A549 treated with AZD9567 at 1 μM for 4 hours (cell line): ENCODE results near the gene LMNB1. TPM values are rescaled to one million over a fixed set of nuclear protein-coding genes. Genes with fewer than 3 reads are reported as not detected.

Source experiments
- total RNA-seq: library from RNA; stranded (reverse); fragments of 200-300 nt; extraction: Qiagen RNA extraction; gene quantifications from 5 replicates; pipeline ENCODE4 v1.2.3, GENCODE V29; 2022; ENCODE audit not compliant: insufficient read depth

Gene LMNB1, protein sequence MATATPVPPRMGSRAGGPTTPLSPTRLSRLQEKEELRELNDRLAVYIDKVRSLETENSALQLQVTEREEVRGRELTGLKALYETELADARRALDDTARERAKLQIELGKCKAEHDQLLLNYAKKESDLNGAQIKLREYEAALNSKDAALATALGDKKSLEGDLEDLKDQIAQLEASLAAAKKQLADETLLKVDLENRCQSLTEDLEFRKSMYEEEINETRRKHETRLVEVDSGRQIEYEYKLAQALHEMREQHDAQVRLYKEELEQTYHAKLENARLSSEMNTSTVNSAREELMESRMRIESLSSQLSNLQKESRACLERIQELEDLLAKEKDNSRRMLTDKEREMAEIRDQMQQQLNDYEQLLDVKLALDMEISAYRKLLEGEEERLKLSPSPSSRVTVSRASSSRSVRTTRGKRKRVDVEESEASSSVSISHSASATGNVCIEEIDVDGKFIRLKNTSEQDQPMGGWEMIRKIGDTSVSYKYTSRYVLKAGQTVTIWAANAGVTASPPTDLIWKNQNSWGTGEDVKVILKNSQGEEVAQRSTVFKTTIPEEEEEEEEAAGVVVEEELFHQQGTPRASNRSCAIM
- total RNA-seq, result 49.6 to 64.2 TPM (median 52.8 TPM) in 5 replicates

DNA sequence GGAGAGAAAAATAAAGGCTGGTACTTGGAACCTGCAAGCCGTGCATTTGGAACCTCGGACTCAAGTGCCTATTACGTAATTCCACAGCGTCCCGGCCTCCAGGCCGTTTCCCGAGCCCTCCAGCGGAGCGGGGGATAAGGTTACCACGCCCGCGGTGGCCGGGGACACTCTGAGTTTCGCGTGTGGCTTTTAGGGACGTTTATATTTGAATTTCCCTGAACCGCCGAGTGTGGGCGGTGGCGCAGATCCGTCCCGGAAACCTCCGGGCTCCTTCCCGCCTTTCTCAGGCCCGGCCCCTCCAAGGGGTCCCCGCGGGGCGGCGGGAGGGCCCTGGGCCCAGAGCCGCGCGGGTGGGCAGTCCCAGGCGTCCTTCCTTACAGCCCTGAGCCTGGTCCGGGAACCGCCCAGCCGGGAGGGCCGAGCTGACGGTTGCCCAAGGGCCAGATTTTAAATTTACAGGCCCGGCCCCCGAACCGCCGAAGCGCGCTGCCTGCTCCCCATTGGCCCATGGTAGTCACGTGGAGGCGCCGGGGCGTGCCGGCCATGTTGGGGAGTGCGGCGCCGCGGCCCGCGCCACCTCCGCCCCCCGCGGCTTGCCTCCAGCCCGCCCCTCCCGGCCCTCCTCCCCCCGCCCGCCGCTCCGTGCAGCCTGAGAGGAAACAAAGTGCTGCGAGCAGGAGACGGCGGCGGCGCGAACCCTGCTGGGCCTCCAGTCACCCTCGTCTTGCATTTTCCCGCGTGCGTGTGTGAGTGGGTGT lies at the start of gene LMNB1:
Gene LMNB1, plus strand, starts transcription at position 638 of the 758 bp plus-strand sequence. CDS start 373 bp downstream, outside the sequence.

Other genes with a start within 250 kb of the LMNB1 start
- 72.4 to 85.0 TPM (median 76.5 TPM) in 5 replicates for gene ALDH7A1, start 181.9 kb upstream of the LMNB1 start, total RNA-seq
- gene PHAX, start 176.2 kb upstream of the LMNB1 start, total RNA-seq, result 48.8 to 55.3 TPM (median 51.8 TPM) in 5 replicates